ENCODE measurements around the gene ALKBH2. TPM values are rescaled to one million over a fixed set of nuclear protein-coding genes. Genes with fewer than 3 reads are reported as not detected.

ALKBH2 gene
- 22.4 and 25.0 TPM in 2 replicates for total RNA-seq

DNA sequence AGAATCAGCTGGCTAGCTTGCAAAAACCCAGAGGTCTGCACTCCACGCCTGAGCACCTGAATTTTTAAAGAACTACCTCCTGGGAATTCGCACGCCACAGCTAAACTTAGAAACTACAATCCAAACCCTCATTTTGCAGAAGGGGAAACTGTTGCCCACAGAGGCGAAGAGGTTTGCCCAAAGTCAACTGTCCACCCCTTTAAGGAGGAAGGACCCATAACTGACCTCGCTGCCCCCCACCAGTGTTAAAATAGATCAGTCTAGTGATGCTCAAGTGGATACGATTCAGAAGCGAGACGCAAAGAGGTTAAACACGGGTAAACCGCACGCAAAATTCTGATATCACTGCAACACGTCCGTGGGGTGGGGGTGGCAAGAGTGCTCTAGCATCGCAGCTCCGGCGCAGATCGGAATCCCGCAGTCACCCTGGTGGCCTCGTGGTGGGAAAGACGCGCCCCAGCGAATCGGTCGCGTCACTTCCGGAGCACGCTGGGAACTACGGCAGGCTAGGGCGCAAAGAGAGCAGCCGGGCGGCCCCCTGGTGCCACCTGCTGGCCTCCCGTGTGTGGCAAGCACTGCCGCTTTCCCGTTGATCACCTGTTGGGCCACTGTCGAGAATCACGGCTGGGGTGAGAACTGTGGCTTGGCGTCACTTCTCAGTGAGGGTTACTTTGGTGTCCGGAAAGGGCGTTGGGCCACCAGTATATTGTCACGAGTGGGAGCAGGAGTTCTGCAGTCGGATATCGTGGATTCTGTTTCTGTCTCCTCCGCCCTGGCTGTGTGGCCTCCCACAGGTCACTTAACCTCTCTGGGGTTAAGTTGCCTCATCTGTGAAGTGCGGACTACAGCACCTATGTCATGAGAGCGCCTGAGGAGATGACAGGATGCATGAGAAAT is at the start of gene ALKBH2:
ALKBH2 (minus strand) TSS at position 451 of the 897 bp plus-strand sequence. CDS start 686 bp downstream, outside the sequence.
- Histone ChIP-seq H3K4me2 (ENCODE audit: insufficient read depth, low read length) (peak within 1 kb of the TSS; percentile 97), H3K79me2 (ENCODE audit: insufficient read depth, low read length) (peaks cover 15% of the 10 kb centered on the region), H3K36me3 (ENCODE audit: insufficient read depth, low read length) (peaks cover 13% of the 10 kb centered on the region), H3K9me3 (ENCODE audit: low read depth, low read length) (no peaks in the 10 kb centered on the region), H3K4me1 (ENCODE audit: insufficient read depth, low read length) (peaks cover 16% of the 10 kb centered on the region), H3K27ac (ENCODE audit: low read depth, low read length) (peak within 1 kb of the TSS; percentile 88), H3K27me3 (ENCODE audit: insufficient read depth, low read length) (no peaks in the 10 kb centered on the region), H2AFZ (ENCODE audit: low read length) (peak within 1 kb of the TSS; percentile 90), H3K4me3 (ENCODE audit: insufficient read depth, low read length) (peak within 1 kb of the TSS; percentile 77), H4K20me1 (ENCODE audit: insufficient read depth, low read length) (peaks cover 2% of the 10 kb centered on the region)
- peak; percentile 97 for DNase-seq (ENCODE audit: insufficient read length, low spot score, missing footprints)
- TF ChIP-seq CTCF (IDR thresholded peaks at IDR 0.05; ENCODE audit: extremely low read depth, low read depth, low read length) = peak; percentile 93

- H4K20me1 ChIP-seq (ENCODE audit: insufficient read depth, low read length) = no peaks in the 10 kb centered on the region
- no peaks in the 10 kb centered on the region for H3K4me1 ChIP-seq (ENCODE audit: insufficient read depth, low read length)
- H2AFZ ChIP-seq (ENCODE audit: low read length) = no peak overlapping the region
- no peaks in the 10 kb centered on the region for H3K79me2 ChIP-seq (ENCODE audit: insufficient read depth, low read length)
- no peak overlapping the region for H3K4me3 ChIP-seq (ENCODE audit: insufficient read depth, low read length)
- no peaks in the 10 kb centered on the region for H3K27me3 ChIP-seq (ENCODE audit: insufficient read depth, low read length)
- no peak overlapping the region for H3K27ac ChIP-seq (ENCODE audit: low read depth, low read length)
- no peak overlapping the region for H3K4me2 ChIP-seq (ENCODE audit: insufficient read depth, low read length)
- H3K36me3 ChIP-seq (ENCODE audit: insufficient read depth, low read length) = no peaks in the 10 kb centered on the region
- TF ChIP-seq CTCF (IDR thresholded peaks at IDR 0.05; ENCODE audit: extremely low read depth, low read depth, low read length) = no peak
- DNase-seq (ENCODE audit: insufficient read length, low spot score, missing footprints) = no peak
- no peaks in the 10 kb centered on the region for H3K9me3 ChIP-seq (ENCODE audit: low read depth, low read length)
Measured at GRCh38 chr12:109140560-109140959, 47.3 kb upstream of the ALKBH2 start.

- no peak overlapping the region for H3K27ac ChIP-seq (ENCODE audit: low read depth, low read length)
Measured at GRCh38 chr12:109139791-109140190, 46.5 kb upstream of the ALKBH2 start.

More at GRCh38 chr12:109139791-109140190, 46.5 kb upstream of the ALKBH2 start:
- DNase-seq (ENCODE audit: insufficient read length, low spot score, missing footprints) = no peak
- no peak overlapping the region for H2AFZ ChIP-seq (ENCODE audit: low read length)
- H3K36me3 ChIP-seq (ENCODE audit: insufficient read depth, low read length) = no peaks in the 10 kb centered on the region
- H3K4me3 ChIP-seq (ENCODE audit: insufficient read depth, low read length) = no peak overlapping the region
- H3K9me3 ChIP-seq (ENCODE audit: low read depth, low read length) = no peaks in the 10 kb centered on the region
- H4K20me1 ChIP-seq (ENCODE audit: insufficient read depth, low read length) = no peaks in the 10 kb centered on the region
- H3K27me3 ChIP-seq (ENCODE audit: insufficient read depth, low read length) = no peaks in the 10 kb centered on the region
- H3K4me1 ChIP-seq (ENCODE audit: insufficient read depth, low read length) = no peaks in the 10 kb centered on the region
- no peaks in the 10 kb centered on the region for H3K79me2 ChIP-seq (ENCODE audit: insufficient read depth, low read length)
- H3K4me2 ChIP-seq (ENCODE audit: insufficient read depth, low read length) = no peak overlapping the region
- no peak for TF ChIP-seq CTCF (IDR thresholded peaks at IDR 0.05; ENCODE audit: extremely low read depth, low read depth, low read length)
